Small intestine (tissue), 16 donors: Measurements from ENCODE around the gene CLPTM1. TPM values are rescaled to one million over a fixed set of nuclear protein-coding genes. Genes with fewer than 3 reads are reported as not detected.
A peak's percentile ranks its signal among the peaks of the same experiment; 100 is the strongest.

Source experiments
- DNase-seq, 2 donors: peaks; one replicate each; pipeline versions ENCODE4 v3.0.0 to v3.0.0-alpha.2; 2013
- FAIRE-seq: peaks from 2 replicates; lab custom pipeline; 2012; peaks lifted over from hg19 to GRCh38; lab: Jason Lieb, UNC
- H3K27ac ChIP-seq, 3 donors: one replicate each; pipeline ENCODE4 v1.5.1; 2013; ENCODE audit warnings: low read length in 2 of 3, mild to moderate bottlenecking in 2 of 3, control low read depth in 1 of 3, inconsistent platforms in 1 of 3, low read depth in 1 of 3, moderate library complexity in 1 of 3
- H3K27me3 ChIP-seq, 3 donors: one replicate each; pipeline ENCODE4 v1.6.1; 2013; ENCODE audit warnings: low read length in 3 of 3, inconsistent platforms in 1 of 3; ENCODE audit not compliant: control insufficient read depth in 3 of 3, insufficient read depth in 3 of 3
- H3K36me3 ChIP-seq, 3 donors: one replicate each; pipeline ENCODE4 v1.6.1; 2013; ENCODE audit warnings: low read length in 3 of 3, inconsistent platforms in 1 of 3, low read depth in 1 of 3, mild to moderate bottlenecking in 1 of 3, moderate library complexity in 1 of 3; ENCODE audit not compliant: control insufficient read depth in 3 of 3, insufficient read depth in 2 of 3
- H3K4me1 ChIP-seq, 3 donors: one replicate each; pipeline ENCODE4 v1.6.1; 2013; ENCODE audit warnings: low read length in 2 of 3, inconsistent platforms in 1 of 3, low read depth in 1 of 3, mild to moderate bottlenecking in 1 of 3, moderate library complexity in 1 of 3; ENCODE audit not compliant: control insufficient read depth in 3 of 3, insufficient read depth in 2 of 3
- H3K4me3 ChIP-seq, 3 donors: one replicate each; pipeline ENCODE4 v1.5.1; 2013; ENCODE audit warnings: low read length in 3 of 3, control low read depth in 1 of 3, inconsistent platforms in 1 of 3, low read depth in 1 of 3, mild to moderate bottlenecking in 1 of 3, moderate library complexity in 1 of 3
- H3K9me3 ChIP-seq, 2 donors: one replicate each; pipeline ENCODE4 v1.6.1; 2013; ENCODE audit warnings: low read depth in 1 of 2, low read length in 1 of 2; ENCODE audit not compliant: control insufficient read depth in 2 of 2, insufficient read depth in 1 of 2
- WGBS, 3 donors: extraction: QIAGEN DNeasy Blood & Tissue Kit; methylation state at CpG; one replicate each; pipeline ENCODE4 v1.1.7; 2013; 5-methylcytosine and 5-hydroxymethylcytosine counted together
- long read RNA-seq, 10 donors: transcript quantifications; one replicate each; lab custom pipeline, GENCODE V29; 2026
- polyA plus RNA-seq, 4 donors: library from polyadenylated mRNA; stranded (reverse) in 3 of 4; unstranded in 1 of 4; fragments of 200-250 nt in 3 of 4; fragments of 120-200 nt in 1 of 4; gene quantifications; one replicate each; pipeline versions ENCODE4 v1.2.1 to v1.2.3, GENCODE V29; 2013
- donor health status: healthy with polysubstance abuse.
- donor health status: control.
- donor health status: control.
- donor health status: Bipolar disorder and iron deficiency.
- donor health status: healthy.

The CLPTM1 gene, protein sequence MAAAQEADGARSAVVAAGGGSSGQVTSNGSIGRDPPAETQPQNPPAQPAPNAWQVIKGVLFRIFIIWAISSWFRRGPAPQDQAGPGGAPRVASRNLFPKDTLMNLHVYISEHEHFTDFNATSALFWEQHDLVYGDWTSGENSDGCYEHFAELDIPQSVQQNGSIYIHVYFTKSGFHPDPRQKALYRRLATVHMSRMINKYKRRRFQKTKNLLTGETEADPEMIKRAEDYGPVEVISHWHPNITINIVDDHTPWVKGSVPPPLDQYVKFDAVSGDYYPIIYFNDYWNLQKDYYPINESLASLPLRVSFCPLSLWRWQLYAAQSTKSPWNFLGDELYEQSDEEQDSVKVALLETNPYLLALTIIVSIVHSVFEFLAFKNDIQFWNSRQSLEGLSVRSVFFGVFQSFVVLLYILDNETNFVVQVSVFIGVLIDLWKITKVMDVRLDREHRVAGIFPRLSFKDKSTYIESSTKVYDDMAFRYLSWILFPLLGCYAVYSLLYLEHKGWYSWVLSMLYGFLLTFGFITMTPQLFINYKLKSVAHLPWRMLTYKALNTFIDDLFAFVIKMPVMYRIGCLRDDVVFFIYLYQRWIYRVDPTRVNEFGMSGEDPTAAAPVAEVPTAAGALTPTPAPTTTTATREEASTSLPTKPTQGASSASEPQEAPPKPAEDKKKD
- polyA plus RNA-seq, result 100 to 1,000 TPM in 1 of 4 donors, 10 to 100 TPM in 3; 63.0 to 101 (median 80.9) TPM
- long read RNA-seq, donor 1, transcript CLPTM1-201 (14 exons, 2,604 nt), result major isoform, 32 of 95 reads
- long read RNA-seq, donor 1, partial matches to known transcripts, result 61 of 95 reads
- long read RNA-seq, donor 1, other reads (novel, unspliced or antisense), result 0 of 95 reads
- long read RNA-seq, donor 2, transcript CLPTM1-201 (14 exons, 2,604 nt), result major isoform, 14 of 14 reads
- long read RNA-seq, donor 2, partial matches to known transcripts, result 0 of 14 reads
- long read RNA-seq, donor 2, other reads (novel, unspliced or antisense), result 0 of 14 reads
- long read RNA-seq, donor 3, transcript CLPTM1-201 (14 exons, 2,604 nt), result major isoform, 5 of 31 reads
- long read RNA-seq, donor 3, partial matches to known transcripts, result 26 of 31 reads
- long read RNA-seq, donor 3, other reads (novel, unspliced or antisense), result 0 of 31 reads
- long read RNA-seq, donor 4, partial matches to known transcripts, result 0 of 1 reads
- long read RNA-seq, donor 4, other reads (novel, unspliced or antisense), result 0 of 1 reads
- long read RNA-seq, donor 5, partial matches to known transcripts, result 0 of 1 reads
- long read RNA-seq, donor 5, other reads (novel, unspliced or antisense), result 0 of 1 reads
- long read RNA-seq, donor 6, transcript CLPTM1-201 (14 exons, 2,604 nt), result major isoform, 20 of 32 reads
- long read RNA-seq, donor 6, partial matches to known transcripts, result 12 of 32 reads
- long read RNA-seq, donor 6, other reads (novel, unspliced or antisense), result 0 of 32 reads
- long read RNA-seq, donor 7, transcript CLPTM1-201 (14 exons, 2,604 nt), result major isoform, 20 of 26 reads
- long read RNA-seq, donor 7, partial matches to known transcripts, result 6 of 26 reads
- long read RNA-seq, donor 7, other reads (novel, unspliced or antisense), result 0 of 26 reads
- long read RNA-seq, donor 8, partial matches to known transcripts, result 0 of 2 reads
- long read RNA-seq, donor 8, other reads (novel, unspliced or antisense), result 0 of 2 reads
- long read RNA-seq, donor 9, partial matches to known transcripts, result 0 of 4 reads
- long read RNA-seq, donor 9, other reads (novel, unspliced or antisense), result 0 of 4 reads
- long read RNA-seq, donor 10, transcript CLPTM1-201 (14 exons, 2,604 nt), result major isoform, 16 of 28 reads
- long read RNA-seq, donor 10, partial matches to known transcripts, result 11 of 28 reads
- long read RNA-seq, donor 10, other reads (novel, unspliced or antisense), result 0 of 28 reads

DNA sequence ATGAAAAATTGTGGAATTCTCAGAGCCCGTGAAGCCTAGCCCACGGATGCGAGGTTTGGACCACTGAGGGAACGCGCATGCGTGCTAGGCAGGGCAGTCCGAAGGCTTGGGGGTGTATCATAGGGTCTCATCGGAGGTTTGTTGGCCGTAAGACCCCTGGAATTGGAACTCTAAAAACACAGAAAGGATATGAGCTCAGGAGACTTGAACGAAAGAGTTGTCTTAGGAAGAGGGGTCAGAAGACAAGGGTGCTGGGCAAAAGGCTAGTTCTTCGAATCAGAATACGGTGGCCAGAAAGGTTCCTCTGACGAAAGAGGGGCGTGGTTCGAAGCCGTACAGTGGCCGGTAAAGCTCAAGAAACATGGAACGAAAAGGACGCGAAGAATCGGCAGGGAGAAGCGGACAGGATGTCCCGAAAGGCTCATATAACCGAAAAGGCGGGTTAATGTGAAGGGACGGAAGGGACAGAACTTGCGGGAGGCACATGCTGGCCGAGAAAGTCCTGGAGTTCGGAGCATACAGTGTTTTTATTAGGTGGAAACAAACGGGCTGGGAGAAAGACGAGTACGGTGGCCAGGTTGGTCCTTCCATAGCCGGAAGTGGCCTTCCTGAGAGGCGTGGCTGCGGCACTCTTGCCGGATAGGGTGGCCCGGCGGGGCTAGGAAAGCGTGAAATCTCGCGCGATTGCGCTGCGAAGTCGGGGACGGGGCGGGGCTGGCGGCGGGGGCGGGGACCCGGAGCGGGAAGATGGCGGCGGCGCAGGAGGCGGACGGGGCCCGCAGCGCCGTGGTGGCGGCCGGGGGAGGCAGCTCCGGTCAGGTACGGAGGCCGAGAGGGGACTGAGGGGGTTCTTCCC, at the start of gene CLPTM1:
CLPTM1 (plus strand) TSS at position 732 of the 856 bp plus-strand sequence; CDS start at position 748, 16 bp downstream.
- FAIRE-seq (no peak), DNase-seq (peak; percentile 95 to 99)
- H3K9me3 ChIP-seq, result no peaks in the 10 kb centered on the region
- no peaks in the 10 kb centered on the region for H3K27me3 ChIP-seq
- H3K36me3 ChIP-seq, result peaks cover 0 to 26% (median 2%) of the 10 kb centered on the region in 3 donors
- H3K4me1 ChIP-seq, result peaks cover 6 to 27% (median 7%) of the 10 kb centered on the region in 3 donors
- H3K27ac ChIP-seq, result peak within 1 kb of the TSS; percentile 88 to 97 (median 96)
- peak within 1 kb of the TSS; percentile 86 to 95 (median 92) for H3K4me3 ChIP-seq
- WGBS, 3 donors, result 0% methylated on average over 53 to 65 of the region's 65 CpGs

DNA sequence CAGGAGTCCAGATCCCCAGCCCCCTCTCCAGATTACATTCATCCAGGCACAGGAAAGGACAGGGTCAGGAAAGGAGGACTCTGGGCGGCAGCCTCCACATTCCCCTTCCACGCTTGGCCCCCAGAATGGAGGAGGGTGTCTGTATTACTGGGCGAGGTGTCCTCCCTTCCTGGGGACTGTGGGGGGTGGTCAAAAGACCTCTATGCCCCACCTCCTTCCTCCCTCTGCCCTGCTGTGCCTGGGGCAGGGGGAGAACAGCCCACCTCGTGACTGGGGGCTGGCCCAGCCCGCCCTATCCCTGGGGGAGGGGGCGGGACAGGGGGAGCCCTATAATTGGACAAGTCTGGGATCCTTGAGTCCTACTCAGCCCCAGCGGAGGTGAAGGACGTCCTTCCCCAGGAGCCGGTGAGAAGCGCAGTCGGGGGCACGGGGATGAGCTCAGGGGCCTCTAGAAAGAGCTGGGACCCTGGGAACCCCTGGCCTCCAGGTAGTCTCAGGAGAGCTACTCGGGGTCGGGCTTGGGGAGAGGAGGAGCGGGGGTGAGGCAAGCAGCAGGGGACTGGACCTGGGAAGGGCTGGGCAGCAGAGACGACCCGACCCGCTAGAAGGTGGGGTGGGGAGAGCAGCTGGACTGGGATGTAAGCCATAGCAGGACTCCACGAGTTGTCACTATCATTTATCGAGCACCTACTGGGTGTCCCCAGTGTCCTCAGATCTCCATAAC, 49.6 kb upstream of the CLPTM1 start, which contains the start of gene APOE:
APOE (plus strand) TSS at position 360 of the 724 bp plus-strand sequence. CDS start 829 bp downstream, outside the sequence.
- WGBS, 3 donors, result 2 to 7% (median 2%) methylated on average over 17 to 20 of the region's 20 CpGs
- no peak for FAIRE-seq
- H3K4me3 ChIP-seq, result peak within 1 kb of the TSS in 2 of 3 donors; percentile 10 to 35
- H3K27ac ChIP-seq, result peak within 1 kb of the TSS in 1 of 3 donors; percentile 65
- peaks cover 0 to 5% (median 5%) of the 10 kb centered on the region in 3 donors for H3K27me3 ChIP-seq
- peaks cover 0 to 22% (median 0%) of the 10 kb centered on the region in 3 donors for H3K4me1 ChIP-seq
- H3K36me3 ChIP-seq, result peaks cover 0 to 32% (median 3%) of the 10 kb centered on the region in 3 donors
- no peaks in the 10 kb centered on the region for H3K9me3 ChIP-seq
- DNase-seq, result peak in 1 of 2 donors; percentile 53

DNA sequence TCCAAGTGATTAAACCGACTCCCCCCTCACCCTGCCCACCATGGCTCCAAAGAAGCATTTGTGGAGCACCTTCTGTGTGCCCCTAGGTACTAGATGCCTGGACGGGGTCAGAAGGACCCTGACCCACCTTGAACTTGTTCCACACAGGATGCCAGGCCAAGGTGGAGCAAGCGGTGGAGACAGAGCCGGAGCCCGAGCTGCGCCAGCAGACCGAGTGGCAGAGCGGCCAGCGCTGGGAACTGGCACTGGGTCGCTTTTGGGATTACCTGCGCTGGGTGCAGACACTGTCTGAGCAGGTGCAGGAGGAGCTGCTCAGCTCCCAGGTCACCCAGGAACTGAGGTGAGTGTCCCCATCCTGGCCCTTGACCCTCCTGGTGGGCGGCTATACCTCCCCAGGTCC, 47.6 kb upstream of the CLPTM1 start:
- Histone ChIP-seq H3K36me3 (peaks cover 0 to 14% (median 0%) of the 10 kb centered on the region in 3 donors), H3K4me1 (peaks cover 0 to 22% (median 0%) of the 10 kb centered on the region in 3 donors), H3K27ac (no peak overlapping the region), H3K9me3 (no peaks in the 10 kb centered on the region), H3K4me3 (no peak overlapping the region), H3K27me3 (peaks cover 0 to 5% (median 5%) of the 10 kb centered on the region in 3 donors)
- WGBS, 3 donors, result 92 to 93% (median 92%) methylated on average over 12 of the region's 12 CpGs
- DNase-seq (no peak), FAIRE-seq (no peak)

DNA sequence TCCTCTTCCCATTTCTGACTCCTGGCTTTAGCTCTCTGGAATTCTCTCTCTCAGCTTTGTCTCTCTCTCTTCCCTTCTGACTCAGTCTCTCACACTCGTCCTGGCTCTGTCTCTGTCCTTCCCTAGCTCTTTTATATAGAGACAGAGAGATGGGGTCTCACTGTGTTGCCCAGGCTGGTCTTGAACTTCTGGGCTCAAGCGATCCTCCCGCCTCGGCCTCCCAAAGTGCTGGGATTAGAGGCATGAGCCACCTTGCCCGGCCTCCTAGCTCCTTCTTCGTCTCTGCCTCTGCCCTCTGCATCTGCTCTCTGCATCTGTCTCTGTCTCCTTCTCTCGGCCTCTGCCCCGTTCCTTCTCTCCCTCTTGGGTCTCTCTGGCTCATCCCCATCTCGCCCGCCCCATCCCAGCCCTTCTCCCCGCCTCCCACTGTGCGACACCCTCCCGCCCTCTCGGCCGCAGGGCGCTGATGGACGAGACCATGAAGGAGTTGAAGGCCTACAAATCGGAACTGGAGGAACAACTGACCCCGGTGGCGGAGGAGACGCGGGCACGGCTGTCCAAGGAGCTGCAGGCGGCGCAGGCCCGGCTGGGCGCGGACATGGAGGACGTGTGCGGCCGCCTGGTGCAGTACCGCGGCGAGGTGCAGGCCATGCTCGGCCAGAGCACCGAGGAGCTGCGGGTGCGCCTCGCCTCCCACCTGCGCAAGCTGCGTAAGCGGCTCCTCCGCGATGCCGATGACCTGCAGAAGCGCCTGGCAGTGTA, 46.9 kb upstream of the CLPTM1 start:
- WGBS, 3 donors, result 94 to 95% (median 94%) methylated on average over 45 to 46 of the region's 46 CpGs
- DNase-seq, result no peak
- FAIRE-seq, result no peak

DNA sequence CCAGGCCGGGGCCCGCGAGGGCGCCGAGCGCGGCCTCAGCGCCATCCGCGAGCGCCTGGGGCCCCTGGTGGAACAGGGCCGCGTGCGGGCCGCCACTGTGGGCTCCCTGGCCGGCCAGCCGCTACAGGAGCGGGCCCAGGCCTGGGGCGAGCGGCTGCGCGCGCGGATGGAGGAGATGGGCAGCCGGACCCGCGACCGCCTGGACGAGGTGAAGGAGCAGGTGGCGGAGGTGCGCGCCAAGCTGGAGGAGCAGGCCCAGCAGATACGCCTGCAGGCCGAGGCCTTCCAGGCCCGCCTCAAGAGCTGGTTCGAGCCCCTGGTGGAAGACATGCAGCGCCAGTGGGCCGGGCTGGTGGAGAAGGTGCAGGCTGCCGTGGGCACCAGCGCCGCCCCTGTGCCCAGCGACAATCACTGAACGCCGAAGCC, 46.3 kb upstream of the CLPTM1 start:
- 94 to 96% (median 96%) methylated on average over 32 to 44 of the region's 44 CpGs for WGBS, 3 donors
- FAIRE-seq (no peak), DNase-seq (no peak)
- no peak overlapping the region for H3K4me3 ChIP-seq
- H3K4me1 ChIP-seq, result peaks cover 0 to 21% (median 0%) of the 10 kb centered on the region in 3 donors
- peaks cover 0 to 5% (median 5%) of the 10 kb centered on the region in 3 donors for H3K27me3 ChIP-seq
- H3K36me3 ChIP-seq, result peaks cover 0 to 3% (median 0%) of the 10 kb centered on the region in 3 donors
- no peak overlapping the region for H3K27ac ChIP-seq
- no peaks in the 10 kb centered on the region for H3K9me3 ChIP-seq

More for the DNA sequence above, 46.9 kb upstream of the CLPTM1 start:
- H3K27me3 ChIP-seq, result peaks cover 0 to 5% (median 5%) of the 10 kb centered on the region in 3 donors
- H3K27ac ChIP-seq, result no peak overlapping the region
- peaks cover 0 to 22% (median 0%) of the 10 kb centered on the region in 3 donors for H3K4me1 ChIP-seq
- H3K9me3 ChIP-seq, result no peaks in the 10 kb centered on the region
- H3K4me3 ChIP-seq, result no peak overlapping the region
- H3K36me3 ChIP-seq, result peaks cover 0 to 7% (median 0%) of the 10 kb centered on the region in 3 donors

DNA sequence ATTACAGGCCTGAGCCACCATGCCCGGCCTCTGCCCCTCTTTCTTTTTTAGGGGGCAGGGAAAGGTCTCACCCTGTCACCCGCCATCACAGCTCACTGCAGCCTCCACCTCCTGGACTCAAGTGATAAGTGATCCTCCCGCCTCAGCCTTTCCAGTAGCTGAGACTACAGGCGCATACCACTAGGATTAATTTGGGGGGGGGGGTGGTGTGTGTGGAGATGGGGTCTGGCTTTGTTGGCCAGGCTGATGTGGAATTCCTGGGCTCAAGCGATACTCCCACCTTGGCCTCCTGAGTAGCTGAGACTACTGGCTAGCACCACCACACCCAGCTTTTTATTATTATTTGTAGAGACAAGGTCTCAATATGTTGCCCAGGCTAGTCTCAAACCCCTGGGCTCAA, 45.4 kb upstream of the CLPTM1 start:
- no peak for FAIRE-seq

More for the DNA sequence above, 45.4 kb upstream of the CLPTM1 start:
- H3K4me1 ChIP-seq, result peaks cover 2 to 29% (median 3%) of the 10 kb centered on the region in 3 donors
- H3K27ac ChIP-seq, result no peak overlapping the region
- 90% methylated on average over 5 of the region's 5 CpGs for WGBS, 3 donors
- H3K9me3 ChIP-seq, result no peaks in the 10 kb centered on the region
- H3K36me3 ChIP-seq, result peaks cover 0 to 3% (median 0%) of the 10 kb centered on the region in 3 donors
- H3K4me3 ChIP-seq, result no peak overlapping the region
- DNase-seq, result no peak
- peaks cover 0 to 5% (median 5%) of the 10 kb centered on the region in 3 donors for H3K27me3 ChIP-seq
